Left hindlimb (tissue), 1 donor: ENCODE measurements around the gene SNX5.

ENCODE experiments used
- DNase-seq: peaks from one replicate; pipeline ENCODE4 v3.0.0-alpha.2; 2018

The SNX5 gene

GRCh38 chr20:17910828-17911294 is 57.7 kb downstream of the SNX5 start:
- no peak for DNase-seq

DNA sequence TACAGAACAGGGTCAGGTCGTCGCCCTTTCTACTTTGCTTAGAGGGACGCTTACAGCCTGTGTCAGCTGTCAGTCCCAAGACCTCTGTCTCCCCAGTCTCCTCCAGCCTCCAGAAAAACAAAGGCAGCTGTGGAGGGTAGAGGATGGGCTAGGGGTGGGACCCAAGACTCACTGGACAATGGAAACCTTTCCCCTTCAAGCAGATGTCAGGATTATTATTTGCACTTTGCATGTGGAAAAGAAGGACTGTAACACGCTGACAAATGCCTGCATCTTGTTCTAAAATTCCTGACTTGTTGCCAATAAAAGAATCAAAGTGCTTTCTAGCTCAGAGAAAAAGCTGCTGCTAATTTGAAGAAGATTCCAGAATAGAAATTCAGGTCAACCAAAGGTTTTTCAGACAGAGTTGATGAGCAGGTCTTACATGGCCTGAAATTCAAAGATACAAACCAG is 58.7 kb downstream of the SNX5 start:
- no peak for DNase-seq

- no peak for DNase-seq
These were observed 63.0 kb downstream of the SNX5 start for GRCh38 chr20:17905544-17905943.

- no peak for DNase-seq
These were observed 64.6 kb downstream of the SNX5 start for GRCh38 chr20:17904027-17904426.

GRCh38 chr20:17902531-17903083 is 66.0 kb downstream of the SNX5 start:
- no peak for DNase-seq

DNA sequence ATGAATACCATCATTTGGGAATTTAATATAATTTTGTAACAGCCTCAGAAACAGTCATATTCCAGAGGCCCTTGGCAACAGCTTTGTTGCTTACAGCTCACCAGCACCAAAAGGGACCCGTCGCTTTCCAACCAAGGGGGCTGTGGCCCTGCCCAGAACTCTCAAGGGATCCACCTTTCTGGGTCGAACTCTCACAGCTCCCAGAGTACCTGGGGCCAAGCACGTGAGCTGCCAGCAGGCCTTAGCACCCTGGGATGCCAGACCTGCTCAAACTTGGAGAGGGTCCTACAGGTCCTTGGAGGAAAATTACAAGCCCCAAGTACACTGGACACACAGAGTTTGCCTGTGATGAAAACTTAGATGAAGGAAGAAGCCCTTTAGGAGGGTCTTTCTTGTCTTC is 66.6 kb downstream of the SNX5 start:
- DNase-seq: no peak

DNA sequence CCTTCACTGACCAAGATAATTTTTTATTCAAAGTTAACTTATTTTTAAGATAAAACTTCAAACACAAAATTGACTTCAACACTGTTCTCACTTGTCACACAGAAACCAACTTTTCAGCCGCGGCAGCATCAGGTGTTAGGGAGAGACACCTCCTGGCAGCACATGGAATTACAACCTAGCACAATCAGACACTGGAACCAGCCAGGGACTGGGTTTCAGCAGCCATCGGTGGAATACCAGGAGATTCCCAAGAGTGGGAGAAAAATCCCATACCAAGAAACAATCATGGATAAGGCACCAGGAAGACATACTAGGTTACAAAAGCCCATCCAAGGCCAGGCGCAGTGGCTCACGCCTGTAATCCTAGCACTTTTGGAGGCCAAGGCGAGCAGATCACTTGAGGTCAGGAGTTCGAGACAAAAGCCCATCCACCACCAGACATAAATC is 70.0 kb downstream of the SNX5 start:
- peak; percentile 64 for DNase-seq

DNA sequence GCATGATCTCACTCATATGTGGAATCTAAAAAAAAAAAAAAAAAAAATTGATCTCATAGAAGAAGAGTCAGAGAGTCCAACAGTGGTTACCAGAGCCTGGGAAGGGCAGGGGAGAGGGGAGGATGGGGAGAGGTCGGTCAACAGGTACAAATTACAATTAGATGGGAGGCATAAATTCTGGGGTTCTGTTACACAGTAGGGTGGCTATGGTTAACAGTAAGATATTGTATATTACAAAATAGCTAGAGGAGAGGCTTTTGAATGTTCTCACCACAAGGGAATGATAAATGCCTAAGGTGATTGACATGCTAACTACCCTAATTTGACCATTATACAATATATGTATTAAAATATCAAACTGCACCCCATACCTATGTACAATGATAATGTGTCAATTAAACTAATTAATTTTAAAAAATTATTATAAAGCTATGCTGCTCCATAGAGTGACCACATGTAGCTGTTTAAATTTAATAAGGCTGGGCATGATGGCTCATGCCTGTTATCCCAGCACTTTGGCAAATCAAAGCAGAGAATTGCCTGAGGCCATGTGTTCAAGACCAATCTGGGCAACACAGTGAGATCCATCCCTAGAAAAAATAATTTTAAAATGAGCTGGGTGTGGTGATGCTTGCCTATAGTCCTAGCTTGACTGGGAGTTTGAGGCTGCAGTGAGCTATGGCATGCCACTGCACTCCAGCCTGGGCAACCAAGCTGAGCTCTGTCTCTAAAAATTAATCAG is 70.9 kb downstream of the SNX5 start:
- DNase-seq: no peak

DNA sequence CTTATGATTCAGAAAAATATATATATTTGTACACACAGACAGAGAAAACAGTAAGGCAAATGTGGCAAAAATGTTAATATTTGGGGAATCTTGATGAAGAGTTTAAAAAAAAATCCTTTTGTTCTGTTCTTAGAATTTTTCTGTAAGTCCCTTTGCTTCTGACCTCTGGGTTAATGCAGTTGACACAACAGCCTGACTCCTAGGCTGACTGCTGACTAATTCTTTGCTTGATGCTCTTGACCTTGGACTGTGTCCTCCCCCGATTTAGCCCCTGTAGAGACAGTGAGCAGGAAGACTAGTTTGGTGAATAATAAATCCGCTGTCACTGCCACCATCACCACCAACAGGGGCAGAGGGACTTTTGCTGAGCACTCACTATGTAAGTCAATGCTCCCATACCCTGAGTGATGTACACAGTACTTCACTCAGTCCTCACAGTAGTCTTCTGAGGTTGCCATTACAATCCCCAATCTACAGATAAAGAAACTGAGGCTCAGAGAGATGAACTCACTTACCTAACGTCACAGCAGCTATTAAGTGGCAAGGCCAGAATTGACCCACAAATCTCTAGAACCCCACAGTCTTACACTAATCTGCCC is 71.7 kb downstream of the SNX5 start:
- DNase-seq: no peak

GRCh38 chr20:17896193-17896723 is 72.3 kb downstream of the SNX5 start:
- no peak for DNase-seq

GRCh38 chr20:17895641-17896171 is 72.9 kb downstream of the SNX5 start:
- DNase-seq: peak; percentile 85

GRCh38 chr20:17893445-17893844 is 75.1 kb downstream of the SNX5 start:
- DNase-seq: no peak

DNA sequence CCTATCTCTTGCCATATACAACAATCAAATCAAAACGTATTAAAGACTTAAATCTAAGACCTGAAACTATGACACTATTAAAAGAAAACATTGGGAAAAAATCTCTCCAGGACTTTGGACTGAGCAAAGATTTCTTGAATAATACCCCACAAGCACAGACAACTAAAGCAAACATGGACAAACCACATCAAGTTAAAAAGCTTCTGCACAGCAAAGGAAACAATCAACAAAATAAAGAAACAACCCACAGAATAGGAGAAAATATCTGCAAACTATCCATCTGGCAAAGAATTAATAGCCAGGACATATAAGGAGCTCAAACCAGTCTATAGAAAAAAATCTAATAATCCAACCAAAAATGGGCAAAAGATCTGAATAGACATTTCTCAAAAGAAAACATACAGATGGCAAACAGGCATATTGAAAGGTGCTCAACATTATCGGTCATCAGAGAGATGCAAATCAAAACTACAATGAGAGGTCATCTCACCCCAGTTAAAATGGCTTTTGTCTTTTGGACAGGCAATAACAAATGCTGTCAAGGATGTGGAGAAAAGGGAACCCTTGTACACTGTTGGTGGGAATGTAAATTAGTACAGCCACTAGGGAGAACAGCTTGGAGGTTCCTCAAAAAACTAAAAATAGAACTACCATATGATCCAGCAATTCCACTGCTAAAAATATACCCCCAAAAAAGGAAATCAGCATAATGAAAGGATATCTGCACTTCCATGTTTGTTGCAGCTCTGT is 76.2 kb downstream of the SNX5 start:
- no peak for DNase-seq
